KMS-11 (cell line): Measurements from ENCODE around the gene FOXO1.
A peak's percentile ranks its signal among the peaks of the same experiment; 100 is the strongest.
"Not testable (repeated sequence)": the region's sequence is repeated elsewhere in the genome, so short reads cannot be mapped to it uniquely, and the experiment has no call there.

Source experiments
- H2AFZ ChIP-seq: fragments of 200-600 bp; sonication (generic); 2 replicates; pipeline ENCODE4 v1.6.1; 2016; ENCODE audit warnings: antibody characterized with exemption, mixed run types, low read depth
- H3K27ac ChIP-seq: fragments of 200-600 bp; sonication (generic); 2 replicates; pipeline ENCODE4 v1.6.1; 2016; ENCODE audit warnings: mild to moderate bottlenecking, mixed run types
- H3K27me3 ChIP-seq: fragments of 200-600 bp; sonication (generic); 2 replicates; pipeline ENCODE4 v1.6.1; 2017; ENCODE audit warnings: mild to moderate bottlenecking, low read depth, mixed run types, moderate library complexity; ENCODE audit not compliant: insufficient read depth
- H3K36me3 ChIP-seq: fragments of 200-600 bp; sonication (generic); 2 replicates; pipeline ENCODE4 v1.6.1; 2017; ENCODE audit warnings: mild to moderate bottlenecking, mixed run types; ENCODE audit not compliant: insufficient read depth
- H3K4me1 ChIP-seq: fragments of 200-600 bp; sonication (generic); 2 replicates; pipeline ENCODE4 v1.6.1; 2016; ENCODE audit warnings: mild to moderate bottlenecking, low read depth, mixed run types; ENCODE audit not compliant: poor library complexity, severe bottlenecking
- H3K4me2 ChIP-seq: fragments of 200-600 bp; sonication (generic); 2 replicates; pipeline ENCODE4 v1.7.0; 2016; ENCODE audit warnings: mild to moderate bottlenecking, mixed run types
- H3K4me3 ChIP-seq: fragments of 200-600 bp; sonication (generic); IDR thresholded peaks from 2 replicates; pipeline ENCODE4 v1.6.1; 2017; ENCODE audit warnings: low read depth, low read length, mixed read lengths; ENCODE audit not compliant: insufficient read depth
- H3K79me2 ChIP-seq: fragments of 200-600 bp; sonication (generic); 2 replicates; pipeline ENCODE4 v1.6.1; 2016; ENCODE audit warnings: low read depth, mixed run types; ENCODE audit not compliant: insufficient read depth
- H3K9ac ChIP-seq: fragments of 200-600 bp; sonication (generic); 2 replicates; pipeline ENCODE4 v1.6.1; 2016; ENCODE audit warnings: mild to moderate bottlenecking, mixed run types
- H4K20me1 ChIP-seq: fragments of 200-600 bp; sonication (generic); 2 replicates; pipeline ENCODE4 v1.6.1; 2016; ENCODE audit warnings: mild to moderate bottlenecking, mixed run types; ENCODE audit not compliant: insufficient read depth
- CTCF ChIP-seq: fragments of 200-600 bp; sonication (generic); conservative IDR thresholded peaks from 2 replicates; pipeline ENCODE4 v1.6.1; 2017; ENCODE audit warnings: low read depth, mild to moderate bottlenecking, antibody characterized with exemption, low read length, moderate library complexity, mixed read lengths

FOXO1 gene

DNA sequence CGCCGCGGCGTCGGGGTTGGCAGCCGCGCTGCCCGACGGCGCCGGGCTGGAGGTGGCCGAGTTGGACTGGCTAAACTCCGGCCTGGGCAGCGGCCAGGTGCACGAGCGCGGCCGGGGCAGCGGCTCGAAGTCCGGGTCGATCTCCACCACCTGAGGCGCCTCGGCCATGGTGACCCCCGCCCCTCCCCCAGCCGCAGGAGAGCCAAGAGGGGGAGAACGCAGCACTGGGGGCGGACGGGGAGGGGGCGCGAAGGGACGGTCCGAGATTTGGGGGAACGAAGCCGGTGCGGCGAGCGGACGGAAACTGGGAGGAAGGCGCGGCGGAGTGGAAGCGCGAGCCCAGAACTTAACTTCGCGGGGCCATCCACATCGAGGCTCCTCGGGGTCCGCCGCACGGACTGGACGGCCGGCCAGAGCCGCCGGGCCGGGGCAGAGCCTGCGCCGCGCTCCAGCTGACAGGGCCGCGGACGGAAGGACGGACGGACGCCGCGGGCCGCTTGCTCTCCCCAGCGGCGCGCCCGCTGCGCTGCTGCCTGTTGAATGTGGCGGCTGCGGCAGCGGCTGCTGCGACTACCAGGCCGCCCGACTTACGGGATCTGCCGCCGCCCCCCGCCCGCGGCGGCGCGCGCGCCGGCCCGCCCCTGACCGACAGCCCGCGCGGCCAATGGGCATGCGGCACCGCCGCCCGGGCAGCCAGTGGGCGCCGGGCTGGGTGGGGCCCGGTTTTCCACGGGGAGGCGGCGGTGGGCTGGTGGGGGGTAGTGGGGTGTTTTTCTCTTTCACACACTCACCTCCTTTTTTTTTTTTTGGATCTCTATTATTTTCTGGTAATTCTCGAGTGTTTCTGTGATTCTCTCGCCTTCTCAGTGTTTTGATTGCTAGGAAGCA lies at the start of gene FOXO1:
TSS of gene FOXO1 (minus strand) at position 597 of the 888 bp plus-strand sequence. CDS start at position 168, 429 bp downstream.
- H2AFZ ChIP-seq, result peak within 1 kb of the TSS; percentile 54
- peak within 1 kb of the TSS; percentile 84 for H3K27ac ChIP-seq
- no peak for TF ChIP-seq CTCF
- H3K9ac ChIP-seq, result peak within 1 kb of the TSS; percentile 67
- H4K20me1 ChIP-seq, result no peaks in the 10 kb centered on the region
- H3K4me1 ChIP-seq, result peaks cover 23% of the 10 kb centered on the region
- H3K27me3 ChIP-seq, result no peaks in the 10 kb centered on the region
- H3K79me2 ChIP-seq, result peaks cover 37% of the 10 kb centered on the region
- H3K4me2 ChIP-seq, result peak within 1 kb of the TSS; percentile 63
- no peak within 1 kb of the TSS for H3K4me3 ChIP-seq
- no peaks in the 10 kb centered on the region for H3K36me3 ChIP-seq

GRCh38 chr13:40714433-40714832 lies 48.0 kb upstream of the FOXO1 start:
- not testable (repeated sequence) for H3K4me2 ChIP-seq, H3K4me1 ChIP-seq, H2AFZ ChIP-seq, H3K27me3 ChIP-seq, H3K79me2 ChIP-seq, H3K4me3 ChIP-seq, H3K9ac ChIP-seq, H3K27ac ChIP-seq, H3K36me3 ChIP-seq, H4K20me1 ChIP-seq

- Histone ChIP-seq H4K20me1 (no peaks in the 10 kb centered on the region), H3K4me2 (no peak overlapping the region), H2AFZ (no peak overlapping the region), H3K36me3 (no peaks in the 10 kb centered on the region), H3K4me3 (no peak overlapping the region), H3K9ac (no peak overlapping the region), H3K79me2 (no peaks in the 10 kb centered on the region), H3K4me1 (no peaks in the 10 kb centered on the region), H3K27ac (no peak overlapping the region), H3K27me3 (no peaks in the 10 kb centered on the region)
- no peak for TF ChIP-seq CTCF
Observed at GRCh38 chr13:40706439-40706838, 40.0 kb upstream of the FOXO1 start.

GRCh38 chr13:40697711-40698110 lies 31.3 kb upstream of the FOXO1 start:
- Histone ChIP-seq H2AFZ (no peak overlapping the region), H3K4me1 (no peaks in the 10 kb centered on the region), H3K4me3 (no peak overlapping the region), H3K27ac (no peak overlapping the region), H3K9ac (no peak overlapping the region), H3K36me3 (no peaks in the 10 kb centered on the region), H3K79me2 (no peaks in the 10 kb centered on the region), H3K4me2 (no peak overlapping the region), H3K27me3 (no peaks in the 10 kb centered on the region), H4K20me1 (no peaks in the 10 kb centered on the region)
- no peak for TF ChIP-seq CTCF

DNA sequence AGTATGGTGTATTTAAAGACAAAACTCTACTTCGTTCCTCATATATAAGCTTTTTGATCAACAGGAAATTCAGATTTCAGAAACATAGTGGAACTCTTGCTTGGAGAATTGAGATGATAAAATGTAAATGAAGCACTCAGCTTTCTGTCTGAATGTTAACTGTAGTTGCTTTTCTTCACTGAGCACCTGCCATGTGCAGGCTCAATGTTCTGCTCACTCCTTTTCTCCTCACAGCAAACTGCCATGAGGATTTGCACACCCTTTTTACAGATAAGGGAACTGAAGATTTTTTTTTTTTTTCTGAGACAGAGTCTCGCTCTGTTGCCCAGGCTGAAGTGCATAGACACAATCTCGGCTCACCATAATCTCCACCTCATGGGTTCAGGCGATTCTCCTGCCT lies 28.0 kb upstream of the FOXO1 start:
- Histone ChIP-seq H3K27ac (no peak overlapping the region), H4K20me1 (no peaks in the 10 kb centered on the region), H2AFZ (no peak overlapping the region), H3K79me2 (no peaks in the 10 kb centered on the region), H3K27me3 (no peaks in the 10 kb centered on the region), H3K36me3 (no peaks in the 10 kb centered on the region), H3K4me1 (no peaks in the 10 kb centered on the region), H3K4me2 (no peak overlapping the region), H3K4me3 (no peak overlapping the region), H3K9ac (no peak overlapping the region)
- no peak for TF ChIP-seq CTCF
